Measurements from ENCODE around the gene FBXO2.

The FBXO2 gene

DNA sequence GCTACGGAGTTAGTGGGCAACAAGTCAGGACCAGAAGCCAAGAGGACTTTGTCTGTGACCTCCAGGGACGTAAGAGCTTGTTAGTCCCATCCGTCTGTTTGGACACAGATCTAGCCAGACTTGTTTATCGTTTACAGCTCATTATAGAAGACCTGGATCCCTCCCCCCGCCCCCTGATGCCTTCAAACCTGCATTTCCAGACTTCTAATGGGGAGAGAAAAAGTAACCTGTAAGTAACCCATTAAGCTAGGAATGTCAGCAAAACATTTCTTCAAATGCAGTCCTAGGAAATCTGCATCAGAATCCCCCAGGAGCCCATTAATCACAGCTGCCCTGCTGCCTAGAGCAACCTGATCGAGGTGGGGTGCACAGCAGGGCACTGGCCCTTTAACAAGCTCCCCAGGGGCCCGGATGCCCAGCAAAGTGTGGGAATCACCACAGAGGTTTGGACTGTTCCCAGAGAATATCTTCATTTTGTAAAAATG, 28.1 kb upstream of the FBXO2 start:
- DNase-seq (ENCODE audit: low read depth), result peak; percentile 12

GRCh38 chr1:11681071-11681771, 27.0 kb upstream of the FBXO2 start, which contains the start of gene MAD2L2:
MAD2L2 (minus strand) TSS chr1:11681148; CDS start chr1:11680601, 547 bp downstream.
- DNase-seq (ENCODE audit: low read depth), result peak; percentile 86

DNA sequence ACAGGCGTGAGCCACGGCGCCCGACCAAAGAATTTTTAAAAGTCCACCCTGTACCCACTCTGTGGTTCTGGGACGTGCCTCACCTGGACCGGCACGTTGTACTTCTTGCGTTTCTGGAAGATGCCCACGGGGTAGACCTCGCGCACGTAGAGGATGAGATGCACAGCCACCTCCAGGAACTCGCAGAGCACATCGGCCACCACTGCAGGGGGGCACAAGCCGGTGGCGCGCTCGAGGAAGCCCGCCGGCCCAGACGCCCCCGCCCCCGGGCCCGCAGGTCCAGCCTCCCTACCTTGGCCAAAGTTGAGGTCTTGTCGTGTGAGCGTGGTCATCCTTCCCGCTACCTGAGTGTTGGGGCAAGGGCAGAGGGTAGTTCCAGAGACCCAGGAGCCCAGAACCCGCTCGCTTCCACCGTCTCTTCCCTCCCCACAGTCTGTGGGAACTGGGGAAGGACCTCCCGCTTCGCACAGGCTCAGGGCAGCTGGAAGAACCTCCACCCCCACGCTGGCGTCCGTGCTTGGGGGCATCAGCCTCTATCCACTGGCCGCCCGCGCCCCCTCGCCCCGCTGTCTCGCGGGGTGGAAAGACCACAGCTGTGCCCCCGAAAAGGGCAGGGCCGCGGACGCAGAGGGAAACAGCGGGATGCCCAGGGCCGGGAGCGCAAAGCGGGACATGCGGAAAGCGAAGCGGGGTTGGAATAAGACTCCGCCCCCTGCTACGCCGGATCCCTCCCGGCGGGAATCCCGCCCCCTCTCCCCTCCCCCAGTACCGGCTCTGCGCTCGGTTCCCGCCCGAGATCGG, 26.2 kb upstream of the FBXO2 start:
- DNase-seq (ENCODE audit: low read depth), result no peak

- no peak for DNase-seq (ENCODE audit: low read depth)
These were observed 24.2 kb upstream of the FBXO2 start for GRCh38 chr1:11678442-11678841.

GRCh38 chr1:11676386-11677103, 22.3 kb upstream of the FBXO2 start:
- DNase-seq (ENCODE audit: low read depth), result no peak

- no peak for DNase-seq (ENCODE audit: low read depth)
These were observed 21.1 kb upstream of the FBXO2 start for GRCh38 chr1:11675325-11675724.

DNA sequence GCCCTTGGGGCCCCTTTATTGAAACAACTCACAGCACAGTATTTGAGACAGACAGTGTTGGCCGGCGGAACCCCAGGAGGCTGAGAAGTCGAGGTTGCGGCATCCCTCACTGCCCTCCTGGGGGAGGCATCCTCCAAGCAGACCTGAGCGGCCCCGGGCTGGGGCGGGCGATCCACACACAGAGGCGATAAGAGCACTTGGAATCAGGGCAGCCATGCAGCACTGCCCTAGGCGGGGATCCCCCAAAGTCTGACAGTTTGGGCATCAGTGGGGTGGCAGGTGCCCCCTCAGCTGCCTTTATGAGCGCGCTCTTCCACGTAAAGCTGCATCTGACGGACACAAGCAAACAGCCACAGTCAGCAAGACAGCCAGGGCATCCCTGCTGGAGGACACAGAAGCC, 20.3 kb upstream of the FBXO2 start:
- no peak for DNase-seq (ENCODE audit: low read depth)

- no peak for DNase-seq (ENCODE audit: low read depth)
These were observed 19.0 kb upstream of the FBXO2 start for GRCh38 chr1:11673089-11673769.

- DNase-seq (ENCODE audit: low read depth), result no peak
These were observed 17.5 kb upstream of the FBXO2 start for GRCh38 chr1:11671544-11672286.

DNA sequence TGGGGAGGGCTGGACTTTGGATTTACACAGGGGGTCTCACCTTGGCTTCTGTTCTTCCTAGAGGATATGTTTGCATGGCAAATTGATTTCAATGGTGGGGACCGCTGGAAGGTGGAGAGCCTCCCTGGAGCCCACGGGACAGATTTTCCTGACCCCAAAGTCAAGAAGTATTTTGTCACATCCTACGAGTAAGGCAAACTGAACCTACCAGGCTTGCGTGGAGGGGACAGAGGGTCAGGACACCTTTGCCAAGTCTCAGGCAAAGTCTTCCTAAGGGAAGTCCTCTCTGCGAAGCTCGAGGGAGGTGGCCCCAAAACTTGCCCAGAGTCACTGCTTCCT, 16.9 kb upstream of the FBXO2 start:
- no peak for DNase-seq (ENCODE audit: low read depth)

DNA sequence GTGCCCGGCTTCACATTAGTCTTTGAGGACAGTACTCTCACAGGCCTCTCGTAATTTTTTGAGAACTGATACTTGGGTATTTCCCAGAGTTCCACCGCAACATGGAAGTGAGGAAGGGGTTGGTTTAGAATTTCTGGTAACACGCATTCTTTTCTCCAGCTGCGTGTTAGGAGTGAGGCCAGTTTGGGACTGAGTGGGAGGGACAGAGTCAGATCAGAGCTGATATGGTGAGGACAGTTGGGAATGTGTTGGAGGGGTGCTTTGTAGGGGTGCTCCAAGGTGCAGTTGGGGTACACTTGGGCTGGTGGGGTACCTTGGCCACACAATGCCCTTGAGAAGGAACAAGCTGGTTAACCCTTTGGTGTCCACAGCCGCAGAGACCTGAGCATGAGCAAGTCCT, 16.5 kb upstream of the FBXO2 start:
- DNase-seq (ENCODE audit: low read depth), result no peak

- no peak for DNase-seq (ENCODE audit: low read depth)
These were observed 14.3 kb upstream of the FBXO2 start for GRCh38 chr1:11668516-11668915.

GRCh38 chr1:11664336-11665065, 10.3 kb upstream of the FBXO2 start:
- peak; percentile 51 for DNase-seq (ENCODE audit: low read depth)

DNA sequence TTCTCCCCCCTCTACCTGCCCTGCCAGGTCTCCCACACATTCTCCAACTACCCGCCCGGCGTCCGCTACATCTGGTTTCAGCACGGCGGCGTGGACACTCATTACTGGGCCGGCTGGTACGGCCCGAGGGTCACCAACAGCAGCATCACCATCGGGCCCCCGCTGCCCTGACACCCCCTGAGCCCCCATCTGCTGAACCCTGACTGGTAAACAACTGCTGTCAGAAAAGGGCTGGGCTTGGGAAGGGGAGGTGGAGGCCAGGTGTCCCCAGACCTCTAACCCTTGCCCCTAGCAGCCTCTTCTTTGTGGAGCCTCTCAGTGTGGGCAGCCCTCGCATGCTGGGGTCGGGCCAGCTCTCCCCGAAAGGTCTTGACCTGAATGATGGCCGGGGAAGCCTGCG, 6.9 kb upstream of the FBXO2 start:
- DNase-seq (ENCODE audit: low read depth), result no peak

DNA sequence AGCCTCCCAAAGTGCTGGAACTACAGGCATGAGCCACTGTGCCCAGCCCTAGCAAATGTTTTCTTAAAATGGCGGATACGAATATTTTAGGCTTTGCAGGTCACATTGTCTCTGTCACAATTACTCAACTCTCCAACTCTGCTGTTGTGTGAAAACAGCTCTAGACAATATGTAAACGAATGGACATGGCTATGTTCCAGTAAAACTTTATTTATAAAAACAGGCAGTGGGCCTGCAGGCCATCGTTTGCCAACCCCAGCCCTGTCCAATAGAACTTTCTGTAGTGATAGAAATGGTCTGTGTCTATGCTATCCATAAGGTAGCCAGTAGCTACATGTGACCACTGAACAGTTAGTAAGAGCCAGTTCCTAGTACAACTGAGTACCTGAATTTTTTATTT, 5.5 kb upstream of the FBXO2 start:
- DNase-seq (ENCODE audit: low read depth), result no peak

GRCh38 chr1:11658542-11658941, 4.3 kb upstream of the FBXO2 start:
- DNase-seq (ENCODE audit: low read depth), result no peak

- no peak for DNase-seq (ENCODE audit: low read depth)
These were observed 3.4 kb upstream of the FBXO2 start for GRCh38 chr1:11657654-11658053.

GRCh38 chr1:11654939-11655808, 945 bp upstream of the FBXO2 start:
- no peak for DNase-seq (ENCODE audit: low read depth)

DNA sequence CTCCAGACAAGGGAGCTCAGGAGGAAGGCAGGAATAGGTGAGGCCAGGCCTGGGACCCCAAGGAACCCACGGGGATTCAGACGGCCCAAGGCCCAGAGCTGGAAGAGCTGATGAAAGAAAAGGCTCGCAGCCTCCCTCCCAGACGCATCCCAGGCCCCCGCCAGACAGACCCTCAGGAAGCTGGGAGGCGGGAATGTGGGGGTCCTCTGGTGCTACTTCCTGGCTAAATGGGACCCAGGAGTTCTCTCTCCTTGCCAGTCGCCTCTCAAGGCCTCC, 430 bp downstream of the FBXO2 start:
- DNase-seq (ENCODE audit: low read depth), result no peak
